Endodermal cell (in vitro differentiated cells): Measurements from ENCODE around the gene INPP4A. TPM values are rescaled to one million over a fixed set of nuclear protein-coding genes. Genes with fewer than 3 reads are reported as not detected.

ENCODE experiments used
- DNase-seq: peaks from one replicate; pipeline ENCODE4 v3.0.0-alpha.2; 2017
- H3K27ac ChIP-seq: 2 replicates; pipeline ENCODE4 v1.5.1; 2013; ENCODE audit warnings: mild to moderate bottlenecking, low read depth, low read length, moderate library complexity
- H3K27me3 ChIP-seq: 2 replicates; pipeline ENCODE4 v1.6.1; 2013; ENCODE audit warnings: mild to moderate bottlenecking, low read length, moderate library complexity; ENCODE audit not compliant: insufficient read depth, control insufficient read depth, poor library complexity, severe bottlenecking
- H3K36me3 ChIP-seq: 2 replicates; pipeline ENCODE4 v1.7.0; 2013; ENCODE audit warnings: mild to moderate bottlenecking, low read length, moderate library complexity; ENCODE audit not compliant: control insufficient read depth, insufficient read depth
- H3K4me1 ChIP-seq: one replicate; pipeline ENCODE4 v1.7.0; 2013; ENCODE audit warnings: low read length; ENCODE audit not compliant: control insufficient read depth, insufficient read depth
- H3K4me3 ChIP-seq: 2 replicates; pipeline ENCODE4 v1.5.1; 2013; ENCODE audit warnings: mild to moderate bottlenecking, low read length, moderate library complexity
- H3K9ac ChIP-seq: 2 replicates; pipeline ENCODE4 v1.6.1; 2013; ENCODE audit warnings: mild to moderate bottlenecking, low read length, moderate library complexity; ENCODE audit not compliant: poor library complexity, severe bottlenecking; ENCODE audit errors: extremely low read depth
- H3K9me3 ChIP-seq: 2 replicates; pipeline ENCODE4 v1.6.1; 2013; ENCODE audit warnings: mild to moderate bottlenecking, low read length, moderate library complexity; ENCODE audit not compliant: control insufficient read depth
- H3K27ac Mint-ChIP-seq: 2 replicates; pipeline ENCODE4 v1.8.0; 2020; ENCODE audit warnings: mixed read lengths
- H3K27me3 Mint-ChIP-seq: 2 replicates; pipeline ENCODE4 v1.8.0; 2021; ENCODE audit warnings: mild to moderate bottlenecking, mixed read lengths; ENCODE audit not compliant: insufficient read depth
- H3K36me3 Mint-ChIP-seq: 2 replicates; pipeline ENCODE4 v1.8.0; 2020; ENCODE audit warnings: low read depth, mixed read lengths
- H3K4me1 Mint-ChIP-seq: 2 replicates; pipeline ENCODE4 v1.8.0; 2020; ENCODE audit warnings: mixed read lengths
- H3K4me3 Mint-ChIP-seq: 2 replicates; pipeline ENCODE4 v1.8.0; 2020; ENCODE audit warnings: mild to moderate bottlenecking, moderate library complexity, mixed read lengths
- H3K9me3 Mint-ChIP-seq: 2 replicates; pipeline ENCODE4 v1.8.0; 2020; ENCODE audit warnings: mild to moderate bottlenecking, mixed read lengths
- WGBS, 2 experiments: methylation state at CpG; one replicate each; pipeline versions ENCODE4 v1.1.5 to v1.1.7; 2013; ENCODE audit warnings: missing lambda C conversion rate in 2 of 2, mixed read lengths in 1 of 2; ENCODE audit not compliant: insufficient coverage in 1 of 2, insufficient read length in 1 of 2; 5-methylcytosine and 5-hydroxymethylcytosine counted together
- total RNA-seq, 2 donors: library from RNA; stranded (reverse); fragmentation: NEBNext Ultra II Directional in 1 of 2; extraction: Animal tissue kit (Norgen Biotek cat#: 25700) in 1 of 2; gene quantifications; 2 replicates in 1 of 2; 3 replicates in 1 of 2; pipeline ENCODE4 v1.2.1, GENCODE V29; 2021
- TF ChIP-seq, protein P1 (sequence below): fragments of 200-600 bp; sonication (generic); conservative IDR thresholded peaks from 2 replicates; pipeline ENCODE4 v1.5.0; 2021; ENCODE audit warnings: antibody characterized with exemption, mild to moderate bottlenecking

INPP4A gene
- total RNA-seq, 2 donors from 2014 or later = 84.9 to 94.2 TPM

DNA sequence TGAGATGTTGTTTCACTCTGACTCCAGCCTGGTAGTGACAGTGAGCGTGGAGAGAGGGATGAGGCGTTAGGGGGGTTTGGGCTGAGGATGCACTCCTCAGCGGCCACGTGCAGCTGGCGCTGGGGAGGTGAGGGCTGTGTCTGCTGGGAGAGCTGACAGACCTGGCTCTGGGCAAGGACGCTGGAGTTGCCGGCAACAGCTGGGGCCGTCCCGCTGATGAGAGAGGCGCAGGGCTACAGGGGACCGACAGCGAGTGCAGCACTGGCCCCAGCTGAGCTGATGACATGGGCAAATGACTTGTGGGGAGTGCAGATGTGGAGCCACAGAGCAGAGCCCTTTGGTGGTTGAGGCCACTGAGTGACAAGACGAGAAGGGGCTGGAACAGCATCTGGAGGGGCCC lies 125.3 kb downstream of the INPP4A start:
- Mint-ChIP-seq H3K27me3 (no peaks in the 10 kb centered on the region), H3K4me1 (no peaks in the 10 kb centered on the region), H3K9me3 (no peaks in the 10 kb centered on the region), H3K4me3 (no peak overlapping the region), H3K36me3 (peaks cover 80% of the 10 kb centered on the region), H3K27ac (peak overlapping the region; percentile 72)
- 94 to 98% methylated on average over 10 to 13 of the region's 13 CpGs for WGBS, 2 experiments
- H3K27ac ChIP-seq = no peak overlapping the region
- H3K9me3 ChIP-seq = no peaks in the 10 kb centered on the region
- no peak overlapping the region for H3K9ac ChIP-seq
- no peak for DNase-seq
- TF ChIP-seq, protein P1, sequence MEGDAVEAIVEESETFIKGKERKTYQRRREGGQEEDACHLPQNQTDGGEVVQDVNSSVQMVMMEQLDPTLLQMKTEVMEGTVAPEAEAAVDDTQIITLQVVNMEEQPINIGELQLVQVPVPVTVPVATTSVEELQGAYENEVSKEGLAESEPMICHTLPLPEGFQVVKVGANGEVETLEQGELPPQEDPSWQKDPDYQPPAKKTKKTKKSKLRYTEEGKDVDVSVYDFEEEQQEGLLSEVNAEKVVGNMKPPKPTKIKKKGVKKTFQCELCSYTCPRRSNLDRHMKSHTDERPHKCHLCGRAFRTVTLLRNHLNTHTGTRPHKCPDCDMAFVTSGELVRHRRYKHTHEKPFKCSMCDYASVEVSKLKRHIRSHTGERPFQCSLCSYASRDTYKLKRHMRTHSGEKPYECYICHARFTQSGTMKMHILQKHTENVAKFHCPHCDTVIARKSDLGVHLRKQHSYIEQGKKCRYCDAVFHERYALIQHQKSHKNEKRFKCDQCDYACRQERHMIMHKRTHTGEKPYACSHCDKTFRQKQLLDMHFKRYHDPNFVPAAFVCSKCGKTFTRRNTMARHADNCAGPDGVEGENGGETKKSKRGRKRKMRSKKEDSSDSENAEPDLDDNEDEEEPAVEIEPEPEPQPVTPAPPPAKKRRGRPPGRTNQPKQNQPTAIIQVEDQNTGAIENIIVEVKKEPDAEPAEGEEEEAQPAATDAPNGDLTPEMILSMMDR = no peak
- H3K27me3 ChIP-seq = no peaks in the 10 kb centered on the region
- H3K4me3 ChIP-seq = no peak overlapping the region
- H3K4me1 ChIP-seq = no peaks in the 10 kb centered on the region
- H3K36me3 ChIP-seq = peaks cover 98% of the 10 kb centered on the region

DNA sequence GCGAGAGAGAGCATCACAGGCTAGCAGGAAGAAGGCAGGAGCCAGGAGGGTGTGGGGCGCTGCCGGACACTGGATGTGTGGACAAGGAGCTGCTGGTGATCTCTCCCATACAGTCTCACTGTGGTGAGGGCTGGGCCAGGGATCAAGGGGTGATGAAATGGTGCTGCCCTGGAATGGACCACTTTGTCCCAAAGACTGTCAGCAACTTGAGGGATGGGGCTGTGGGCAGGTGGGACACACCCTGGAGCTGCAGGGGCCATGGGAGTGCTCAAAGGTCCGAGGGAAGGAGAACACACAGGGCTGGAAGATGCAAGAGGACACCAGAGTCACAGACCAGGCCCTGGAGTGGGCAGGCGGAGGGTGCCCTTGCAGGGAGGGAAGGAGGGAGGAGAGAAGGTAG lies 125.7 kb downstream of the INPP4A start:
- TF ChIP-seq, protein P1 = no peak
- no peaks in the 10 kb centered on the region for H3K4me1 ChIP-seq
- Mint-ChIP-seq H3K27ac (no peak overlapping the region), H3K36me3 (peaks cover 80% of the 10 kb centered on the region), H3K4me3 (no peak overlapping the region), H3K4me1 (no peaks in the 10 kb centered on the region), H3K9me3 (no peaks in the 10 kb centered on the region), H3K27me3 (no peaks in the 10 kb centered on the region)
- DNase-seq = no peak
- peaks cover 98% of the 10 kb centered on the region for H3K36me3 ChIP-seq
- no peak overlapping the region for H3K9ac ChIP-seq
- 92 to 94% methylated on average over 2 to 5 of the region's 5 CpGs for WGBS, 2 experiments
- no peaks in the 10 kb centered on the region for H3K9me3 ChIP-seq
- no peak overlapping the region for H3K27ac ChIP-seq
- no peaks in the 10 kb centered on the region for H3K27me3 ChIP-seq
- H3K4me3 ChIP-seq = no peak overlapping the region

DNA sequence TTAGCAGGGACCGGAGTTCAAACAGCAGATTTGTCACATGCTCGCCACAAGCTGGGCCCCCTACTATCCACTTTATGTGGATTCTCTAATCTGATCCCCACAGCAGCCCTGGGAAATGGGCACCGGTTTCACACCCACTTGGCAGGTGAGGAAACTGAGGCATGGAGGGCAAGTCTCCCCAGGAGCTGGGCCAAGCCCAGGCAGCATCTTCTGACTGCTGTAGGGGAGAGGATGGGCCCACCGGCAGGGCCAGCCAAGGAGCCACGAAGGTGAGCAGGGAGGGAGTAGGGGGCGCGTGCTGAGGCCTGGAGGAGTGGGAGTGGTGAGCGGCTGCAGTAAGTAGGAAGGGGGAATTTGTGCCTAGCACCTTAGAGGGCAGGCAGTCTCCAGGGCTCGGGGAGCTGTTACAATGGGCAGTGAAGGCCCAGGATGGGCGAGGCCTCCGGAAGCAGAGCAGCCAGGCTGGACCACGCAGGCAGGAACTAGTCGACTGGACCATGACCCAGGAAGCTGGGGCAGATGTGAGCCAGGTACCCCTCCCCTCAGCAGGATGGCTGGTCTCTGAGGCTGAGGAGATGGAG lies 126.6 kb downstream of the INPP4A start:
- 95 to 97% methylated on average over 11 to 13 of the region's 13 CpGs for WGBS, 2 experiments

More for the DNA sequence above, 126.6 kb downstream of the INPP4A start:
- Mint-ChIP-seq H3K9me3 (no peaks in the 10 kb centered on the region), H3K27ac (no peak overlapping the region), H3K36me3 (peaks cover 80% of the 10 kb centered on the region), H3K27me3 (no peaks in the 10 kb centered on the region), H3K4me1 (no peaks in the 10 kb centered on the region), H3K4me3 (no peak overlapping the region)
- Histone ChIP-seq H3K27ac (no peak overlapping the region), H3K9ac (no peak overlapping the region), H3K36me3 (peaks cover 98% of the 10 kb centered on the region), H3K27me3 (no peaks in the 10 kb centered on the region), H3K9me3 (no peaks in the 10 kb centered on the region), H3K4me3 (no peak overlapping the region), H3K4me1 (no peaks in the 10 kb centered on the region)
- TF ChIP-seq, protein P1 = no peak
- no peak for DNase-seq
